HepG2 (cell line): ENCODE results near the gene COMMD2. TPM values are rescaled to one million over a fixed set of nuclear protein-coding genes. Genes with fewer than 3 reads are reported as not detected.

ENCODE experiments used
- ATAC-seq: fragments of 200-7000 bp; cut with Tn5 transposase; 3 replicates; pipeline ENCODE4 v1.9.1; 2020; ENCODE audit warnings: mild to moderate bottlenecking, moderate library complexity
- BruUV-seq: library from RNA; stranded (reverse); fragments of 400-500 nt; replicated peaks from 2 replicates; lab custom pipeline; 2021; lab: Mats Ljungman, UMichigan
- CTCF ChIA-PET: fragments of 300-600 bp; formaldehyde crosslinking; extraction: SDS; loops from one replicate; lab custom pipeline; 2021; ENCODE audit warnings: low total read pairs, inconsistent platforms, low intra/inter-chr PET ratio; lab: Yijun Ruan, JAX
- POLR2A ChIA-PET: fragments of 350-600 bp; sonication (Branson Sonifier 250); formaldehyde crosslinking; loops from one replicate; lab custom pipeline; 2020; ENCODE audit warnings: antibody characterized with exemption, inconsistent platforms; lab: Yijun Ruan, JAX
- DNase-seq: peaks from one replicate; pipeline ENCODE4 v3.0.0-alpha.2; 2015; ENCODE audit warnings: low spot score
- FAIRE-seq: peaks from 3 replicates; lab custom pipeline; 2011; peaks lifted over from hg19 to GRCh38; lab: Jason Lieb, UNC
- H2AFZ ChIP-seq: one replicate; pipeline ENCODE4 v1.6.1; 2011; ENCODE audit warnings: low read length, inconsistent platforms
- H3K27ac ChIP-seq: fragments of 300-600 bp; 3 replicates; pipeline ENCODE4 v1.8.0; 2011; ENCODE audit warnings: mixed run types, mild to moderate bottlenecking, mixed read lengths, low read length, inconsistent platforms; ENCODE audit not compliant: insufficient read depth; ENCODE audit errors: extremely low read length
- H3K27me3 ChIP-seq, 2 experiments: fragments of 200-600 bp in 1 of 2; 2 replicates in 1 of 2; 3 replicates in 1 of 2; pipeline versions ENCODE4 v1.6.0 to v1.8.0; 2011; ENCODE audit warnings: low read length in 2 of 2, mild to moderate bottlenecking in 2 of 2, moderate library complexity in 2 of 2, inconsistent platforms in 1 of 2; ENCODE audit not compliant: insufficient read depth in 2 of 2, control insufficient read depth in 1 of 2
- H3K36me3 ChIP-seq, 2 experiments: fragments of 200-600 bp in 1 of 2; replicated peaks in 1 of 2; 2 replicates in 1 of 2; 3 replicates in 1 of 2; pipeline versions ENCODE4 v1.5.1 to v1.8.0; 2011; ENCODE audit warnings: low read length in 2 of 2, inconsistent platforms in 1 of 2; ENCODE audit not compliant: insufficient read depth in 2 of 2, control insufficient read depth in 1 of 2
- H3K4me1 ChIP-seq: 2 replicates; pipeline ENCODE4 v1.5.1; 2012; ENCODE audit warnings: low read length, inconsistent platforms; ENCODE audit not compliant: insufficient read depth
- H3K4me2 ChIP-seq: 2 replicates; pipeline ENCODE4 v1.6.0; 2011; ENCODE audit warnings: low read depth, low read length, inconsistent platforms
- H3K4me3 ChIP-seq, 3 experiments: fragments of 200-600 bp in 1 of 3; sonication (generic), shearing (Covaris generic) in 1 of 3; replicated peaks in 1 of 3; 2 replicates each; pipeline ENCODE4 v1.5.1; 2011 to 2016; ENCODE audit warnings: low read length in 3 of 3, inconsistent platforms in 2 of 3, low read depth in 2 of 3, mild to moderate bottlenecking in 2 of 3, control low read depth in 1 of 3, mixed read lengths in 1 of 3; ENCODE audit not compliant: insufficient read depth in 1 of 3
- H3K79me2 ChIP-seq: one replicate; pipeline ENCODE4 v1.6.1; 2011; ENCODE audit warnings: low read length, inconsistent platforms; ENCODE audit not compliant: insufficient read depth
- H3K9ac ChIP-seq: 2 replicates; pipeline ENCODE4 v1.6.0; 2011; ENCODE audit warnings: mild to moderate bottlenecking, low read depth, low read length, inconsistent platforms; ENCODE audit not compliant: insufficient read depth
- H3K9me3 ChIP-seq: 2 replicates; pipeline ENCODE4 v1.5.1; 2012; ENCODE audit warnings: mild to moderate bottlenecking, low read length
- H4K20me1 ChIP-seq: 2 replicates; pipeline ENCODE4 v1.6.0; 2011; ENCODE audit warnings: inconsistent platforms, mild to moderate bottlenecking, low read length, moderate library complexity; ENCODE audit not compliant: insufficient read depth
- MAFK ChIP-seq, 2 experiments: IDR thresholded peaks in 1 of 2; conservative IDR thresholded peaks in 1 of 2; 2 replicates each; pipeline ENCODE4 v1.6.1; 2011; ENCODE audit warnings: improper control_type of control experiment in 2 of 2, low read length in 2 of 2
- PITX1 ChIP-seq: sonication (generic); formaldehyde crosslinking; IDR thresholded peaks from 2 replicates; pipeline ENCODE4 v1.5.1; 2020; ENCODE audit warnings: mild to moderate bottlenecking, missing genetic modification reagents
- TEAD3 ChIP-seq: optimal IDR thresholded peaks from 2 replicates; pipeline ENCODE3; 2016; ENCODE audit warnings: borderline replicate concordance
- ZNF468 ChIP-seq: sonication (generic); formaldehyde crosslinking; IDR thresholded peaks from 2 replicates; pipeline ENCODE4 v1.8.0; 2022; ENCODE audit warnings: mild to moderate bottlenecking, moderate library complexity, missing genetic modification reagents
- WGBS: methylation state at CpG from one replicate; pipeline ENCODE4 v1.1.6; 2017; ENCODE audit warnings: low lambda C conversion rate; 5-methylcytosine and 5-hydroxymethylcytosine counted together
- in situ Hi-C: cut with HindIII; loops from 2 replicates; pipeline ENCODE4 v1.10.0; 2017; ENCODE audit warnings: low pct_unique_long_range_greater_than_20kb; ENCODE audit not compliant: extremely low pct_ligation_motif_present
- intact Hi-C: fragments of 100-400 bp; cut with micrococcal nuclease; formaldehyde crosslinking; loops from one replicate; pipeline ENCODE4 v1.10.0; 2022; ENCODE audit not compliant: unreplicated experiment
- polyA plus RNA-seq, 8 experiments: library from polyadenylated mRNA; depleted of rRNA in 3 of 8; stranded (reverse) in 7 of 8; unstranded in 1 of 8; fragments of >200 nt; fragmentation: Illumina TruSeq in 4 of 8; extraction: Trizol in 4 of 8; gene quantifications; 2 replicates each; pipeline versions ENCODE4 v1.2.1 to v1.2.3, GENCODE V29; 2011 to 2016; ENCODE audit warnings: low read depth in 4 of 8, missing spikeins in 1 of 8, mixed read lengths in 1 of 8; ENCODE audit not compliant: insufficient read depth in 1 of 8
- total RNA-seq, 5 experiments: library from RNA; depleted of rRNA; stranded (reverse); fragments of >200 nt; fragmentation: Illumina TruSeq; extraction: Trizol; gene quantifications; 2 replicates each; pipeline ENCODE4 v1.2.3, GENCODE V29; 2016; ENCODE audit warnings: low read depth in 1 of 5

COMMD2 gene
- total and polyA plus RNA-seq, 2 of the 13 experiments (the other 11 are each of a cell fraction or from before 2014, with no cell fraction given), result 33.0 to 57.6 TPM

GRCh38 chr3:149768704-149769103, 16.4 kb upstream of the COMMD2 start:
- intact Hi-C loops, result no loop called here
- in situ Hi-C loops, result loop anchor here (5.0 kb wide), 1 partner anchor 44 kb away; the partner anchor contains the start of gene RNF13
- H2AFZ ChIP-seq, result no peak overlapping the region

GRCh38 chr3:149767720-149768119, 15.4 kb upstream of the COMMD2 start:
- POLR2A ChIA-PET, result no interaction called here
- H2AFZ ChIP-seq, result no peak overlapping the region
- ATAC-seq, result peak; percentile 56; the same call in 2 of the 3 replicates
- H3K27me3 ChIP-seq, result peaks cover 1 to 8% of the 10 kb centered on the region in 2 experiments; a peak in 2 of 5 replicates
- FAIRE-seq, result no peak
- no peak overlapping the region for H3K4me2 ChIP-seq
- in situ Hi-C loops, result loop anchor here (5.0 kb wide), 1 partner anchor 45 kb away; the partner anchor contains the start of gene RNF13
- H4K20me1 ChIP-seq, result no peaks in the 10 kb centered on the region
- no peaks in the 10 kb centered on the region for H3K4me1 ChIP-seq
- no TSS peak for BruUV-seq
- intact Hi-C loops, result no loop called here
- DNase-seq, result peak; percentile 18
- WGBS, result 30% methylated on average over 6 of the region's 6 CpGs
- no peaks in the 10 kb centered on the region for H3K79me2 ChIP-seq
- no peak overlapping the region for H3K27ac ChIP-seq
- no peaks in the 10 kb centered on the region for H3K36me3 ChIP-seq
- H3K4me3 ChIP-seq, result no peak overlapping the region
- H3K9ac ChIP-seq, result no peak overlapping the region
- H3K9me3 ChIP-seq, result no peaks in the 10 kb centered on the region
- no peak for TF ChIP-seq PITX1 (CRISPR knock-in tag)
- TF ChIP-seq TEAD3 (CRISPR knock-in tag), result peak; percentile 55
- CTCF ChIA-PET, result no interaction called here

More at GRCh38 chr3:149768704-149769103, 16.4 kb upstream of the COMMD2 start:
- no TSS peak for BruUV-seq
- no peaks in the 10 kb centered on the region for H3K4me1 ChIP-seq
- POLR2A ChIA-PET, result no interaction called here
- no peak overlapping the region for H3K4me3 ChIP-seq
- peaks cover 1 to 8% of the 10 kb centered on the region in 2 experiments; a peak in 2 of 5 replicates for H3K27me3 ChIP-seq
- no peak overlapping the region for H3K4me2 ChIP-seq
- CTCF ChIA-PET, result no interaction called here
- no peak overlapping the region for H3K9ac ChIP-seq
- no peaks in the 10 kb centered on the region for H3K9me3 ChIP-seq
- WGBS, result 97% methylated on average over 6 of the region's 6 CpGs
- H3K79me2 ChIP-seq, result no peaks in the 10 kb centered on the region
- TF ChIP-seq ZNF468 (CRISPR knock-in tag) (no peak), MAFK (conservative IDR thresholded peaks at IDR 0.05 in 1 of 2, IDR thresholded peaks at IDR 0.05 in 1 of 2; ENCODE audit: low read length in 2 of 2) (peak in 1 of 2 experiments; percentile 70; a peak in 3 of 4 replicates)
- H3K27ac ChIP-seq, result no peak overlapping the region
- DNase-seq (no peak), ATAC-seq (no peak), FAIRE-seq (no peak)
- no peaks in the 10 kb centered on the region for H4K20me1 ChIP-seq
- H3K36me3 ChIP-seq, result no peaks in the 10 kb centered on the region
